HepG2 (cell line): ENCODE results near the gene ULBP1. TPM values are rescaled to one million over a fixed set of nuclear protein-coding genes. Genes with fewer than 3 reads are reported as not detected.

Source experiments
- ATAC-seq: fragments of 200-7000 bp; cut with Tn5 transposase; 3 replicates; pipeline ENCODE4 v1.9.1; 2020; ENCODE audit warnings: mild to moderate bottlenecking, moderate library complexity
- BruUV-seq: library from RNA; stranded (reverse); fragments of 400-500 nt; replicated peaks from 2 replicates; lab custom pipeline; 2021; lab: Mats Ljungman, UMichigan
- CTCF ChIA-PET: fragments of 300-600 bp; formaldehyde crosslinking; extraction: SDS; loops from one replicate; lab custom pipeline; 2021; ENCODE audit warnings: low total read pairs, inconsistent platforms, low intra/inter-chr PET ratio; lab: Yijun Ruan, JAX
- POLR2A ChIA-PET: fragments of 350-600 bp; sonication (Branson Sonifier 250); formaldehyde crosslinking; loops from one replicate; lab custom pipeline; 2020; ENCODE audit warnings: antibody characterized with exemption, inconsistent platforms; lab: Yijun Ruan, JAX
- DNase-seq: peaks from one replicate; pipeline ENCODE4 v3.0.0-alpha.2; 2015; ENCODE audit warnings: low spot score
- FAIRE-seq: peaks from 3 replicates; lab custom pipeline; 2011; peaks lifted over from hg19 to GRCh38; lab: Jason Lieb, UNC
- H2AFZ ChIP-seq: one replicate; pipeline ENCODE4 v1.6.1; 2011; ENCODE audit warnings: low read length, inconsistent platforms
- H3K27ac ChIP-seq: fragments of 300-600 bp; 3 replicates; pipeline ENCODE4 v1.8.0; 2011; ENCODE audit warnings: mixed run types, mild to moderate bottlenecking, mixed read lengths, low read length, inconsistent platforms; ENCODE audit not compliant: insufficient read depth; ENCODE audit errors: extremely low read length
- H3K27me3 ChIP-seq, 2 experiments: fragments of 200-600 bp in 1 of 2; 2 replicates in 1 of 2; 3 replicates in 1 of 2; pipeline versions ENCODE4 v1.6.0 to v1.8.0; 2011; ENCODE audit warnings: low read length in 2 of 2, mild to moderate bottlenecking in 2 of 2, moderate library complexity in 2 of 2, inconsistent platforms in 1 of 2; ENCODE audit not compliant: insufficient read depth in 2 of 2, control insufficient read depth in 1 of 2
- H3K36me3 ChIP-seq, 2 experiments: fragments of 200-600 bp in 1 of 2; replicated peaks in 1 of 2; 2 replicates in 1 of 2; 3 replicates in 1 of 2; pipeline versions ENCODE4 v1.5.1 to v1.8.0; 2011; ENCODE audit warnings: low read length in 2 of 2, inconsistent platforms in 1 of 2; ENCODE audit not compliant: insufficient read depth in 2 of 2, control insufficient read depth in 1 of 2
- H3K4me1 ChIP-seq: 2 replicates; pipeline ENCODE4 v1.5.1; 2012; ENCODE audit warnings: low read length, inconsistent platforms; ENCODE audit not compliant: insufficient read depth
- H3K4me2 ChIP-seq: 2 replicates; pipeline ENCODE4 v1.6.0; 2011; ENCODE audit warnings: low read depth, low read length, inconsistent platforms
- H3K4me3 ChIP-seq, 3 experiments: fragments of 200-600 bp in 1 of 3; sonication (generic), shearing (Covaris generic) in 1 of 3; replicated peaks in 1 of 3; 2 replicates each; pipeline ENCODE4 v1.5.1; 2011 to 2016; ENCODE audit warnings: low read length in 3 of 3, inconsistent platforms in 2 of 3, low read depth in 2 of 3, mild to moderate bottlenecking in 2 of 3, control low read depth in 1 of 3, mixed read lengths in 1 of 3; ENCODE audit not compliant: insufficient read depth in 1 of 3
- H3K79me2 ChIP-seq: one replicate; pipeline ENCODE4 v1.6.1; 2011; ENCODE audit warnings: low read length, inconsistent platforms; ENCODE audit not compliant: insufficient read depth
- H3K9ac ChIP-seq: 2 replicates; pipeline ENCODE4 v1.6.0; 2011; ENCODE audit warnings: mild to moderate bottlenecking, low read depth, low read length, inconsistent platforms; ENCODE audit not compliant: insufficient read depth
- H3K9me3 ChIP-seq: 2 replicates; pipeline ENCODE4 v1.5.1; 2012; ENCODE audit warnings: mild to moderate bottlenecking, low read length
- H4K20me1 ChIP-seq: 2 replicates; pipeline ENCODE4 v1.6.0; 2011; ENCODE audit warnings: inconsistent platforms, mild to moderate bottlenecking, low read length, moderate library complexity; ENCODE audit not compliant: insufficient read depth
- ATF3 ChIP-seq: sonication (generic); formaldehyde crosslinking; IDR thresholded peaks from 2 replicates; pipeline ENCODE4 v1.4.0; 2020; ENCODE audit warnings: missing genetic modification reagents
- BCL3 ChIP-seq: sonication (generic); formaldehyde crosslinking; IDR thresholded peaks from 2 replicates; pipeline ENCODE4 v1.5.1; 2020; ENCODE audit warnings: mild to moderate bottlenecking, missing genetic modification reagents, moderate library complexity
- GABPB1 ChIP-seq: IDR thresholded peaks from 2 replicates; pipeline ENCODE4 v1.6.1; 2016; ENCODE audit warnings: mild to moderate bottlenecking, missing genetic modification reagents, moderate library complexity, missing compliant biosample characterization
- JUN ChIP-seq: sonication (generic); formaldehyde crosslinking; IDR thresholded peaks from 2 replicates; pipeline ENCODE4 v1.4.0; 2020; ENCODE audit warnings: mild to moderate bottlenecking, missing genetic modification reagents
- JUND ChIP-seq: sonication (generic); formaldehyde crosslinking; IDR thresholded peaks from 2 replicates; pipeline ENCODE4 v1.8.0; 2022; ENCODE audit warnings: mild to moderate bottlenecking, missing genetic modification reagents
- RAD21 ChIP-seq: fragments of 450-650 bp; formaldehyde crosslinking; IDR thresholded peaks from 2 replicates; pipeline ENCODE4 v1.5.0; 2020; ENCODE audit warnings: mild to moderate bottlenecking
- ZMYM2 ChIP-seq: sonication (generic); formaldehyde crosslinking; IDR thresholded peaks from 2 replicates; pipeline ENCODE4 v1.8.0; 2022; ENCODE audit warnings: mild to moderate bottlenecking, missing genetic modification reagents
- ZNF713 ChIP-seq: sonication (generic); formaldehyde crosslinking; IDR thresholded peaks from 2 replicates; pipeline ENCODE4 v1.4.0; 2020; ENCODE audit warnings: mild to moderate bottlenecking, missing genetic modification reagents
- ZNF772 ChIP-seq: sonication (generic); formaldehyde crosslinking; IDR thresholded peaks from 2 replicates; pipeline ENCODE4 v1.5.0; 2020; ENCODE audit warnings: mild to moderate bottlenecking, missing genetic modification reagents
- WGBS: methylation state at CpG from one replicate; pipeline ENCODE4 v1.1.6; 2017; ENCODE audit warnings: low lambda C conversion rate; 5-methylcytosine and 5-hydroxymethylcytosine counted together
- in situ Hi-C: cut with HindIII; loops from 2 replicates; pipeline ENCODE4 v1.10.0; 2017; ENCODE audit warnings: low pct_unique_long_range_greater_than_20kb; ENCODE audit not compliant: extremely low pct_ligation_motif_present
- intact Hi-C: fragments of 100-400 bp; cut with micrococcal nuclease; formaldehyde crosslinking; loops from one replicate; pipeline ENCODE4 v1.10.0; 2022; ENCODE audit not compliant: unreplicated experiment
- polyA plus RNA-seq, 8 experiments: library from polyadenylated mRNA; depleted of rRNA in 3 of 8; stranded (reverse) in 7 of 8; unstranded in 1 of 8; fragments of >200 nt; fragmentation: Illumina TruSeq in 4 of 8; extraction: Trizol in 4 of 8; gene quantifications; 2 replicates each; pipeline versions ENCODE4 v1.2.1 to v1.2.3, GENCODE V29; 2011 to 2016; ENCODE audit warnings: low read depth in 4 of 8, missing spikeins in 1 of 8, mixed read lengths in 1 of 8; ENCODE audit not compliant: insufficient read depth in 1 of 8
- total RNA-seq, 5 experiments: library from RNA; depleted of rRNA; stranded (reverse); fragments of >200 nt; fragmentation: Illumina TruSeq; extraction: Trizol; gene quantifications; 2 replicates each; pipeline ENCODE4 v1.2.3, GENCODE V29; 2016; ENCODE audit warnings: low read depth in 1 of 5

ULBP1 gene
- total and polyA plus RNA-seq, 2 of the 13 experiments (the other 11 are each of a cell fraction or from before 2014, with no cell fraction given) = 0.04 to 0.09 TPM

GRCh38 chr6:149933036-149933435, 30.7 kb upstream of the ULBP1 start (continued):
- TF ChIP-seq ATF3 = no peak
- TF ChIP-seq JUND (CRISPR knock-in tag) = no peak
- TF ChIP-seq GABPB1 (CRISPR knock-in tag) = no peak

GRCh38 chr6:149933461-149933860, 30.3 kb upstream of the ULBP1 start:
- Histone ChIP-seq H3K27me3 (peaks cover 7 to 57% of the 10 kb centered on the region in 2 experiments), H3K36me3 (no peaks in the 10 kb centered on the region), H4K20me1 (no peaks in the 10 kb centered on the region)
- POLR2A ChIA-PET = no interaction called here
- intact Hi-C loops = loop anchor here (10.0 kb wide), 1 partner anchor 881 kb away; no protein-coding TSS in a partner anchor
- 2% methylated on average over 3 of the region's 3 CpGs for WGBS
- no peak for DNase-seq
- ATAC-seq = no peak
- TF ChIP-seq ZNF713 (CRISPR knock-in tag) (no peak), ZNF772 (CRISPR knock-in tag) (no peak), BCL3 (no peak), RAD21 (CRISPR knock-in tag) (no peak), JUN (no peak), ZMYM2 (CRISPR knock-in tag) (no peak)
- TF ChIP-seq, all 625 proteins: peak for 0
- H3K9ac ChIP-seq = no peak overlapping the region
- no peaks in the 10 kb centered on the region for H3K9me3 ChIP-seq
- no peak overlapping the region for H2AFZ ChIP-seq
- CTCF ChIA-PET = interaction anchor here (0.7 to 4.1 kb wide), 3 partner anchors 73 to 882 kb away, joined by 3 to 64 read pairs (median 4); no protein-coding TSS in a partner anchor
- H3K4me2 ChIP-seq = no peak overlapping the region
- no peak for FAIRE-seq
- in situ Hi-C loops = loop anchor here (5.0 to 10.0 kb wide), 2 partner anchors 94 to 881 kb away; partner anchors contain the start of gene RAET1L
- H3K4me1 ChIP-seq = peaks cover 4% of the 10 kb centered on the region
- H3K27ac ChIP-seq = no peak overlapping the region
- no TSS peak for BruUV-seq
- no peak overlapping the region for H3K4me3 ChIP-seq
- H3K79me2 ChIP-seq = no peaks in the 10 kb centered on the region
